Chondrocyte (in vitro differentiated cells): ENCODE data around the gene GDPD1. TPM values are rescaled to one million over a fixed set of nuclear protein-coding genes. Genes with fewer than 3 reads are reported as not detected.

Source experiments
- DNase-seq: peaks from one replicate; pipeline ENCODE4 v3.0.0; 2021; ENCODE audit warnings: mixed read lengths, low spot score
- H3K27ac Mint-ChIP-seq: one replicate; pipeline ENCODE4 v1.8.0; 2021; ENCODE audit warnings: mild to moderate bottlenecking, moderate library complexity, mixed read lengths; ENCODE audit not compliant: unreplicated experiment
- H3K27me3 Mint-ChIP-seq: 2 replicates; pipeline ENCODE4 v1.8.0; 2021; ENCODE audit warnings: low read depth, mixed read lengths
- H3K36me3 Mint-ChIP-seq: 2 replicates; pipeline ENCODE4 v1.8.0; 2021; ENCODE audit warnings: low read depth, mixed read lengths
- H3K4me1 Mint-ChIP-seq: 2 replicates; pipeline ENCODE4 v1.8.0; 2021; ENCODE audit warnings: low read depth, mild to moderate bottlenecking, mixed read lengths
- H3K4me3 Mint-ChIP-seq: one replicate; pipeline ENCODE4 v1.8.0; 2021; ENCODE audit warnings: mild to moderate bottlenecking, moderate library complexity, mixed read lengths; ENCODE audit not compliant: unreplicated experiment
- H3K9me3 Mint-ChIP-seq: 2 replicates; pipeline ENCODE4 v1.8.0; 2021; ENCODE audit warnings: low read depth, mixed read lengths
- total RNA-seq: library from RNA; stranded (reverse); gene quantifications from 3 replicates; pipeline ENCODE4 v1.2.1, GENCODE V29; 2021
- TF ChIP-seq, protein P1 (sequence below): fragments of 200-600 bp; sonication (generic); IDR thresholded peaks from 2 replicates; pipeline ENCODE4 v1.5.0; 2021; ENCODE audit warnings: antibody characterized with exemption, mild to moderate bottlenecking, moderate library complexity

The GDPD1 gene
- total RNA-seq, 1 donor from 2014 or later: 1.9 TPM

DNA sequence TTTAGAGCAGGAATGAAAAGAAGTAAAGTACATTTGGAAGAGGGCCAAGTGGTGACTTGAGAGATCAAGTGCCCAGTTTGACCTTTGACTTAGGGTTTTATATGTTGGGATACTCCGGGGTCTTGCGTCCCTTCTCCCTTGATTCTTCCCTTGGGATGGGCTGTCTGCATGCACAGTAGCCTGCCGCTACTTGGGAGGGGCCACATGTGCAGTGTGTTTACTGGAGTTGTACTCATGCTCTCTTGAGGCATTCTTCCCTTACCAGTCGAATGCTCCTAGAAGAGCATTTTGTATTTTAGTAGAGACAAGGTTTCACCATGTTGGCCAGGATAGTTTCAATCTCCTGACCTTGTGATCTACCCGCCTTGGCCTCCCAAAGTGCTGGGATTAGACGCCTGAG lies 23.8 kb downstream of the GDPD1 start:
- no peaks in the 10 kb centered on the region for H3K36me3 Mint-ChIP-seq
- no peak overlapping the region for H3K27ac Mint-ChIP-seq
- no peaks in the 10 kb centered on the region for H3K4me1 Mint-ChIP-seq
- TF ChIP-seq, protein P1, sequence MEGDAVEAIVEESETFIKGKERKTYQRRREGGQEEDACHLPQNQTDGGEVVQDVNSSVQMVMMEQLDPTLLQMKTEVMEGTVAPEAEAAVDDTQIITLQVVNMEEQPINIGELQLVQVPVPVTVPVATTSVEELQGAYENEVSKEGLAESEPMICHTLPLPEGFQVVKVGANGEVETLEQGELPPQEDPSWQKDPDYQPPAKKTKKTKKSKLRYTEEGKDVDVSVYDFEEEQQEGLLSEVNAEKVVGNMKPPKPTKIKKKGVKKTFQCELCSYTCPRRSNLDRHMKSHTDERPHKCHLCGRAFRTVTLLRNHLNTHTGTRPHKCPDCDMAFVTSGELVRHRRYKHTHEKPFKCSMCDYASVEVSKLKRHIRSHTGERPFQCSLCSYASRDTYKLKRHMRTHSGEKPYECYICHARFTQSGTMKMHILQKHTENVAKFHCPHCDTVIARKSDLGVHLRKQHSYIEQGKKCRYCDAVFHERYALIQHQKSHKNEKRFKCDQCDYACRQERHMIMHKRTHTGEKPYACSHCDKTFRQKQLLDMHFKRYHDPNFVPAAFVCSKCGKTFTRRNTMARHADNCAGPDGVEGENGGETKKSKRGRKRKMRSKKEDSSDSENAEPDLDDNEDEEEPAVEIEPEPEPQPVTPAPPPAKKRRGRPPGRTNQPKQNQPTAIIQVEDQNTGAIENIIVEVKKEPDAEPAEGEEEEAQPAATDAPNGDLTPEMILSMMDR: no peak
- no peaks in the 10 kb centered on the region for H3K9me3 Mint-ChIP-seq
- DNase-seq: no peak
- H3K27me3 Mint-ChIP-seq: no peaks in the 10 kb centered on the region
- no peak overlapping the region for H3K4me3 Mint-ChIP-seq

DNA sequence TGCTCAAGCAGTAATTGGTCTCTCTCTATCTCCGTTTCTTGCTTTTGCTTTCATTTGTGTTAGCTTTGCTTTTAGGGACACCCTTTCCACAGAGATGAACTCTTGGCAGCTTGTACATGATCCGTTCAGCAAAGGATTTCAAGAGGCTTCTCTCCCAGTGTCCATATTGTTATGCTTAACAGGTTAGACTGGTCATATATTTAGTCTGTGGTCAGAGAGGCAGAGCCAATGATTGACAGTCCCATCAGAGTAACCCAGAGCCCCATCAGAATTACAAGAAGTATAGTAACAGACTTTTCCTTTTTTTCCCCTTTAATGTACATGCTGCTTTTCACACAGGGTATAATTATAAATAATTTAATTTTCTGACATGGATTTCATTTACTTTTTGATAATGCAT lies 34.4 kb downstream of the GDPD1 start:
- no peak for DNase-seq
- no peak overlapping the region for H3K27ac Mint-ChIP-seq
- TF ChIP-seq, protein P1: no peak
- H3K36me3 Mint-ChIP-seq: no peaks in the 10 kb centered on the region
- no peaks in the 10 kb centered on the region for H3K27me3 Mint-ChIP-seq
- H3K4me1 Mint-ChIP-seq: no peaks in the 10 kb centered on the region
- H3K4me3 Mint-ChIP-seq: no peak overlapping the region
- no peaks in the 10 kb centered on the region for H3K9me3 Mint-ChIP-seq

DNA sequence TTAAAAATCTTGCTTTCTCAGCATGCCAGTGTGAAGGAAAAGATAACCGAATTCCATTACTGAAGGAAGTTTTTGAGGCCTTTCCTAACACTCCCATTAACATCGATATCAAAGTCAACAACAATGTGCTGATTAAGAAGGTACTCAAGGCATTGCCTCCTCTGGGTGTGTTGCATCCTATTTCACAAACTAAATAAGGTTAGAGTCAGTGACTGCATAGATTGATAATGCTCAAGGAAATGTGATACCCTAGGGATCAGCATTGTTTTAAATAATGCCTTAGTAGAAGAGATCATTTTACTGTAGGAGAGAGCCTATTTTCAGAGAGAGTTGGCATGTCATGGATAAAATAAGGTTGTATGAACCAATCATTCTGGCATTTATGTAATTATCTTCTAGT lies 36.8 kb downstream of the GDPD1 start:
- Mint-ChIP-seq H3K4me3 (no peak overlapping the region), H3K4me1 (no peaks in the 10 kb centered on the region), H3K27me3 (no peaks in the 10 kb centered on the region), H3K27ac (no peak overlapping the region), H3K36me3 (no peaks in the 10 kb centered on the region), H3K9me3 (no peaks in the 10 kb centered on the region)
- TF ChIP-seq, protein P1: no peak
- no peak for DNase-seq

DNA sequence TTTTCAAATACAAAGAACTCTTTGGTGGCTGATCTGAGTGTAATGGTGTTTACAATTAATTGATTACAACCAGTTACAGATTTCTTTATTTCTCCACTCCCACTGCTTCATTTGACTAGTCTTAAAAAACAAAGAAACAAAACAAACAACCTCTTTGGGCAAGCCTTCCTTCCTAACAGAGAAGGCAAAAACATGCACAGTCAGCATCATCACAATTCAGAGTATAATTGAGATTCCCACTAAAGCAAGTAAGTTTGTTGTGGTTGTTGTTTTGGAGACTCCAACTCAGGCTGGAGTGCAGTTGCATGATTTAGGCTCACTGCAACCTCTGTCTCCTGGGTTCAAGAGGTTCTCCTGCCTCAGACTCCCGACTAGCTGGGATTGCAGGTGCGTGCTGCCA lies 40.4 kb downstream of the GDPD1 start:
- no peaks in the 10 kb centered on the region for H3K27me3 Mint-ChIP-seq
- TF ChIP-seq, protein P1: no peak
- H3K4me1 Mint-ChIP-seq: no peaks in the 10 kb centered on the region
- H3K36me3 Mint-ChIP-seq: no peaks in the 10 kb centered on the region
- no peak overlapping the region for H3K4me3 Mint-ChIP-seq
- no peaks in the 10 kb centered on the region for H3K9me3 Mint-ChIP-seq
- no peak overlapping the region for H3K27ac Mint-ChIP-seq
- DNase-seq: no peak

DNA sequence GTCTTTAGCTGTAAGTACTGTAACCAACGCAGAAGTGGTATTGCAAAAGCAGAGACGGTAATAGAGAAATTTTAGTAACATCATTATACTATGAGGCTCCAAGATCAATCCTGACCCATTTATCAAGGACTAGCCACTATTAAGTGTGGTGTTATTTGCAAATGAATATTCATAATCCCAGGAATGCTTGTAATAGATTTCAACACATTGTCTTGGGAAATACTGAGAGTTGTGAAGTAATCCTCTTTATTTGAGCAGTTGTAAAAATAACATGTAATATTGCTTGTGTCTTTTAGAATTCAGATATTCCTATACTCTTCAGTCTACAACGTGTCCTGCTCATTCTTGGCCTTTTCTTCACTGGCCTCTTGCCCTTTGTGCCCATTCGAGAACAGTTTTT lies 46.4 kb downstream of the GDPD1 start:
- Mint-ChIP-seq H3K4me3 (no peak overlapping the region), H3K27me3 (no peaks in the 10 kb centered on the region), H3K9me3 (no peaks in the 10 kb centered on the region), H3K27ac (no peak overlapping the region), H3K4me1 (no peaks in the 10 kb centered on the region), H3K36me3 (peaks cover 1% of the 10 kb centered on the region)
- TF ChIP-seq, protein P1: no peak
- DNase-seq: no peak
